ENCODE data around the gene TBC1D10B.

The TBC1D10B gene, protein sequence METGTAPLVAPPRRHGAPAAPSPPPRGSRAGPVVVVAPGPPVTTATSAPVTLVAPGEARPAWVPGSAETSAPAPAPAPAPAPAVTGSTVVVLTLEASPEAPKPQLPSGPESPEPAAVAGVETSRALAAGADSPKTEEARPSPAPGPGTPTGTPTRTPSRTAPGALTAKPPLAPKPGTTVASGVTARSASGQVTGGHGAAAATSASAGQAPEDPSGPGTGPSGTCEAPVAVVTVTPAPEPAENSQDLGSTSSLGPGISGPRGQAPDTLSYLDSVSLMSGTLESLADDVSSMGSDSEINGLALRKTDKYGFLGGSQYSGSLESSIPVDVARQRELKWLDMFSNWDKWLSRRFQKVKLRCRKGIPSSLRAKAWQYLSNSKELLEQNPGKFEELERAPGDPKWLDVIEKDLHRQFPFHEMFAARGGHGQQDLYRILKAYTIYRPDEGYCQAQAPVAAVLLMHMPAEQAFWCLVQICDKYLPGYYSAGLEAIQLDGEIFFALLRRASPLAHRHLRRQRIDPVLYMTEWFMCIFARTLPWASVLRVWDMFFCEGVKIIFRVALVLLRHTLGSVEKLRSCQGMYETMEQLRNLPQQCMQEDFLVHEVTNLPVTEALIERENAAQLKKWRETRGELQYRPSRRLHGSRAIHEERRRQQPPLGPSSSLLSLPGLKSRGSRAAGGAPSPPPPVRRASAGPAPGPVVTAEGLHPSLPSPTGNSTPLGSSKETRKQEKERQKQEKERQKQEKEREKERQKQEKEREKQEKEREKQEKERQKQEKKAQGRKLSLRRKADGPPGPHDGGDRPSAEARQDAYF

GRCh38 chr16:30370456-30371247 lies at the start of gene TBC1D10B:
TBC1D10B (minus strand) TSS chr16:30370494; CDS start chr16:30370183, 311 bp downstream.
- peak; percentile 99 for DNase-seq (ENCODE audit: low read depth)

GRCh38 chr16:30418350-30419181 lies 48.3 kb upstream of the TBC1D10B start:
- DNase-seq (ENCODE audit: low read depth) = no peak

GRCh38 chr16:30417529-30418349 lies 47.4 kb upstream of the TBC1D10B start:
- DNase-seq (ENCODE audit: low read depth) = no peak

GRCh38 chr16:30416624-30417528 lies 46.6 kb upstream of the TBC1D10B start:
- no peak for DNase-seq (ENCODE audit: low read depth)

DNA sequence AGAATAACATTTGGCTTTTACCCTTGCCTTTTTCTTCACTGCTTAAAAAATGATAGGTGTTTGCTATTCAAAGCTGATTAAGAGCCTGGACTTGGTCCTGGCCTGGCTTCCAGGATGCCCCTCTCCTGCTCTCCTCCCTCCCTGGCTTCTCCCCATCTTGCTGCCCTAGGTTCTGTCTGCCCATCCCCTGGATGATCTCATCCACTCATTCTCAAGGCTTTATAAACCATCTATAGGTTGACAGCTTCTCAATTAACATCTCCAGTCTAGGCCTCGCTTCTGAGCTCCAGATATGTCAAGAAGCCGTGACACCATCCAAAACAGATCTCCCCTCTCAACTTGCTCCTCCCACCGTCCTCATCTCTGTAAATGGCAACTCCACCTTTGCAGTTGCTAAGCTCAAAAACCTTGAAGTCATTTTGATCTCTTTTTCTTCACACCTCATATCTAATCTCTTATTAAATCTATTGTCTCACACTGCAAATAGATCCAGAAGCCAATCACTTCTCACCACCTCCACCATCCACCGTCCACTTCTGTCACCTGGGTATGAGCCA lies 45.8 kb upstream of the TBC1D10B start:
- DNase-seq (ENCODE audit: low read depth) = no peak

DNA sequence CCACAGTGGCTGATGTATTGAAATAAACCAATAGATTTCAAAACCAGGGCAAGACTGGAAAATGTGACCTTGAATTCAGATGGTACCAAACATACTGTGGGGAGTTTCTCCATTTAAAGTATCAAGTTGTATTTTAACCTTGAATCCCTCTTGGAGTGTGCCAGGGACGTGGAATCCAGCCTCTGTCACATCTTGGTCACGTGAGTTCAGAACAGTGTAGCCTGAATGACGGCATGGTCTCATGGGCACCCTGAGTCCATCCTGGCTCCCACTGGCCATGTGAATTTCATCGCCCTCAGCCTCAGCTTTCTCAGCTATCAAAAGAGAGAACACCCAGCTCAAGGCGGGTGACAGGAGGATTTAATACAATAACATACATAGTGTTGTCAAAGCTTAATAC lies 43.9 kb upstream of the TBC1D10B start:
- no peak for DNase-seq (ENCODE audit: low read depth)

DNA sequence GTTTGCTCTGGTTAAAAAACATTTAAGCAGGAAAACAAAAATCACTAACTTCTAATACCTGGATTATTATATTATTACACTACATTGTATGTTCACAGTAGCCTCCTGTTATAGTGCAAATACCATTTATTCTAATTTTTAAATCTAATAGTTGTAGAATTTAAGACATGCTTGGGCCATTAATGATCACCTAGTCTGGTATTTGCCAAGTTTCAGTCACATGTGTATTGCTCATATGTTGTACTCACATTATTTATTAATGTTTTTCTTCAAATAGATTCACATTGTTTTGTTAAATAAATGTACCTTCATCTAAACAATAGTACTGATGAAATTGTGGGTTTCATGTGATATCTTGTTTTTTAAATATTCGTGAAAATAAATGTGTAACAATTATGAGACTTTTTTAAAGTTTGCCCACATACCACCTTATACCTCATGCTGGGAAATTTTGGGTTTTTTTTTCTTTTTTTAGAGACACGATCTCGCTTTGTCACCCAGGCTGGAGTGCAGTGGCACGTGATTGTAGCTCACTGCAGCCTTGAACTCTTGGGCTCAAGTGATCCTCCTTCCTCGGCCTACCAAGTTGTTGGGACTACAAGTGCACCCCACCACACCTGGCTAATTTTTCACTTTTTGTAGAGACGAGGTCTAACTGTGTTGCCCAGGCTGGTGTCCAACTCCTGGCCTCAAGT lies 43.0 kb upstream of the TBC1D10B start:
- no peak for DNase-seq (ENCODE audit: low read depth)

GRCh38 chr16:30409125-30410060 lies 39.1 kb upstream of the TBC1D10B start:
- peak; percentile 59 for DNase-seq (ENCODE audit: low read depth)

GRCh38 chr16:30407804-30408534 lies 37.7 kb upstream of the TBC1D10B start:
- no peak for DNase-seq (ENCODE audit: low read depth)

- peak; percentile 73 for DNase-seq (ENCODE audit: low read depth)
Observed at GRCh38 chr16:30407102-30407803, 37.0 kb upstream of the TBC1D10B start, which contains the start of gene ZNF771. ZNF771 (plus strand) TSS chr16:30407606; CDS start chr16:30408054, 448 bp downstream.

- no peak for DNase-seq (ENCODE audit: low read depth)
Observed at GRCh38 chr16:30406795-30407101, 36.5 kb upstream of the TBC1D10B start.

GRCh38 chr16:30401768-30402425 lies 31.6 kb upstream of the TBC1D10B start:
- no peak for DNase-seq (ENCODE audit: low read depth)

DNA sequence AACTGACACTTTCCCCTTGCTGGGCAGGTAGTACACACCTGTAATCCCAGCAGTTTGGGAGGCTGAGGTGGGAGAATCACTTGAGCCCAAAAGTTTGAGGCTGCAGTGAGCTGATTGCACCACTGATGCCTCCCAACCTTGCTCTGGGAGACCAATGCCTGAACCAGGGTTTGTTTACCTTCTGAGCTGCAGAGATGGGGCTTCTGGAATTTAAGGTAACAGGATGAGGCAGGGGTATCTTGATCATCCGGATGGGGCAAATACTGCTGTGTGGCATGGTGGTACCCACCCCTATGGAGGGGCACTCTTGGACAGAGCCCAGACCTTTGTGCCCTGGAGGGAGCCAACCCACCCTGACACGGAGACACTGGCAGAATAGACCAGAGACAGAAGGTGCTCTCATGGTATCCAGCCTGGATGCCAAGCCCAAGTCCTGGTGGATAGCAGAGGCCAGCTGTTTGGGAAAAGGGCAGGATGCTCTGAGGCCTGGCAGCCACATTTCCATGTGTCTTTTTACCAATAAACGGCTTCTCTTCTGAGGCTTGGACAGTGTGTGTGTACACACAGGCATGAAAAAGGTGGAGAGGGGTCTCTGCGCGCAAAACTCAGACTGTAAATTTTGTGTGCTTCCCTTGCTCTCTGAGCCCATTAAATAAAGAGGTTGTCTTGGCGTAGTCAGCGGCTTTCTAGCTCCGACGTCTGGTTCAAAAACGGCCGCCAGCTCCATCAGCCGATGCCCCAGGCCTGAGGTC lies 29.3 kb upstream of the TBC1D10B start:
- no peak for DNase-seq (ENCODE audit: low read depth)

- DNase-seq (ENCODE audit: low read depth) = no peak
Observed at GRCh38 chr16:30398661-30399434, 28.6 kb upstream of the TBC1D10B start.

All from HS-27A (cell line).